ENCODE measurements around the gene GALNT12. TPM values are rescaled to one million over a fixed set of nuclear protein-coding genes. Genes with fewer than 3 reads are reported as not detected.

GALNT12 gene
- total RNA-seq, 1 experiment from 2014 or later: 14.8 TPM

DNA sequence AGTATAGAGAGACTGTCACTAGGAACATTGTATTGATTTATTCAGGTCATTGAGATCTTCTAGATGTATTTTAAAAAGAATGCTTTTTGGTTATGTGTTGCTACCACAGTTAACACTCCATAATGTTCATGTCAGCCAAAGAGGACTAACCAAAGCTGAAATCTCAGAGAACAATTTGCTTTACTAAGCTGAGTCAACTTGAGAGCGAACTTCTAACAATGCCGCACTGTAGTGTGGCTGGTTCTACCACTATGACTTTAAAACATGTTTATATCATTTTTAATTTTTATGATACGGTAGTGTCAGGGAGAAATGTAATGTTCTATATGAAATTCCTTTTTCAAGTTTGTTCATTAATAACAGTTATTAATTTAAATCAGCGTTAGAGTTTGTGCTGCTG, 42.1 kb downstream of the GALNT12 start:
- ATAC-seq: no peak
- no peaks in the 10 kb centered on the region for H3K27me3 ChIP-seq (ENCODE audit: low read length)

DNA sequence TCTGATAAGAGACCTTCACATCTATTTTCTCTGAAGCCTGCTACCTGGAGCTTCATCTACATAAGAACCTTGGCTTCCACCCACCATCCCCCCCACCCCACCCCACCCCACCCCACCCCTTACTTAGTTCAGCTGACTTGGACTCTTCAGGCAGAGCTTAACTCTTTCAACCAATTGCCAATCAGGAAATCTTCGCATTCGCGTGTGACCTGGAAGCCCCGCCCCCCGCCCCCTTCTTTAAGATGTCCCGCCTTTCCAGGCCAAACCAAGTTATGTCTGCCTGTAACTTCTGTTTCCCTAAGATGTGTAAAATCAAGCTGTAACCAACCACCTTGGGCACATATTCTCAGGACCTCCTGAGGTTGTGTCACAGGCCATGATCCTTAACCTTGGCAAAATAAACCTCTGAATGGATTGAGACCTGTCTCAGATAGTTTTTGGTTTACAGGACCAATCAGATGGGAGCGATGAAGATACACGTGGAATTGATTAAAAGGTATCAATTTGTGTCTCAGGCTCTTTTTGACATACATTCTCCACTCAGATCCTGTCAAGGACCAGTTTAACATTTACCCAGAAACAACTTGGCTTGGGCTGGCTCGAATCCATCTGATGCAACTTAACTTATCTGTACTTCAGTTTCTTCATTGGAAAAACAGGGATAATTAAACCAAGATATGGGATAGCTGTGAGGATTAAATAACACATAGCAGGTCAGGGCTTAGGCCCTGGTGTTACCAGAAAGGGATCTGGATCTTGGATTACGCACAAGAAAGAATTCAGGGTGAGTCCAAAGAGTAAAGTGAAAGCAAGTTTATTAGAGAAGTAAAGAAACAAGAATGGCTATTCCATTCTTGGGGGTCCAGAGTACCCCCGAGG, 43.6 kb downstream of the GALNT12 start:
- CTCF ChIA-PET: no interaction called here
- H3K9me2 ChIP-seq (replicated peaks; ENCODE audit: low read length): no peaks in the 10 kb centered on the region
- POLR2A ChIA-PET (ENCODE audit: unreplicated experiment): no interaction called here
- TF ChIP-seq EZH2phosphoT487 (IDR thresholded peaks at IDR 0.05; ENCODE audit: borderline replicate concordance, low read length) (no peak), EZH2 (IDR thresholded peaks at IDR 0.05; ENCODE audit: low read length, unreplicated experiment) (no peak)
- TF ChIP-seq, protein P1, sequence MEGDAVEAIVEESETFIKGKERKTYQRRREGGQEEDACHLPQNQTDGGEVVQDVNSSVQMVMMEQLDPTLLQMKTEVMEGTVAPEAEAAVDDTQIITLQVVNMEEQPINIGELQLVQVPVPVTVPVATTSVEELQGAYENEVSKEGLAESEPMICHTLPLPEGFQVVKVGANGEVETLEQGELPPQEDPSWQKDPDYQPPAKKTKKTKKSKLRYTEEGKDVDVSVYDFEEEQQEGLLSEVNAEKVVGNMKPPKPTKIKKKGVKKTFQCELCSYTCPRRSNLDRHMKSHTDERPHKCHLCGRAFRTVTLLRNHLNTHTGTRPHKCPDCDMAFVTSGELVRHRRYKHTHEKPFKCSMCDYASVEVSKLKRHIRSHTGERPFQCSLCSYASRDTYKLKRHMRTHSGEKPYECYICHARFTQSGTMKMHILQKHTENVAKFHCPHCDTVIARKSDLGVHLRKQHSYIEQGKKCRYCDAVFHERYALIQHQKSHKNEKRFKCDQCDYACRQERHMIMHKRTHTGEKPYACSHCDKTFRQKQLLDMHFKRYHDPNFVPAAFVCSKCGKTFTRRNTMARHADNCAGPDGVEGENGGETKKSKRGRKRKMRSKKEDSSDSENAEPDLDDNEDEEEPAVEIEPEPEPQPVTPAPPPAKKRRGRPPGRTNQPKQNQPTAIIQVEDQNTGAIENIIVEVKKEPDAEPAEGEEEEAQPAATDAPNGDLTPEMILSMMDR (conservative IDR thresholded peaks at IDR 0.05; ENCODE audit: low read depth, low read length): no peak
- no peaks in the 10 kb centered on the region for H3K36me3 ChIP-seq (ENCODE audit: low read depth, low read length)
- no peaks in the 10 kb centered on the region for H3K27me3 ChIP-seq (ENCODE audit: low read length)
- H3K27ac ChIP-seq (ENCODE audit: low read length): peak overlapping the region; percentile 65
- H3K4me3 ChIP-seq (ENCODE audit: low read length): no peak overlapping the region
- ATAC-seq: no peak
- no peaks in the 10 kb centered on the region for H3K9me3 ChIP-seq (ENCODE audit: low read length)
- no peak for DNase-seq
- no peak overlapping the region for H2AFZ ChIP-seq (ENCODE audit: low read length)
- peaks cover 26% of the 10 kb centered on the region for H3K4me1 ChIP-seq (ENCODE audit: insufficient read depth, low read length)
- no peaks in the 10 kb centered on the region for H3K79me2 ChIP-seq (ENCODE audit: low read length)
- H3K9ac ChIP-seq (ENCODE audit: low read length): peak overlapping the region; percentile 10; the same call in 1 of the 2 replicates
- intact Hi-C loops (cut with micrococcal nuclease): no loop called here
- no peaks in the 10 kb centered on the region for H3F3A ChIP-seq (ENCODE audit: low read length, unreplicated experiment)
- BruUV-seq (replicated peaks): no TSS peak
- no peaks in the 10 kb centered on the region for H4K20me1 ChIP-seq (ENCODE audit: low read length)
- H3K4me2 ChIP-seq (ENCODE audit: low read length): no peak overlapping the region

More for the DNA sequence above, 42.1 kb downstream of the GALNT12 start:
- peaks cover 26% of the 10 kb centered on the region for H3K4me1 ChIP-seq (ENCODE audit: insufficient read depth, low read length)
- H2AFZ ChIP-seq (ENCODE audit: low read length): no peak overlapping the region
- H3K9me3 ChIP-seq (ENCODE audit: low read length): no peaks in the 10 kb centered on the region
- CTCF ChIA-PET: interaction anchor here (1.6 kb wide), 1 partner anchor 126 kb away, joined by 3 read pairs; no protein-coding TSS in a partner anchor
- H3K9ac ChIP-seq (ENCODE audit: low read length): no peak overlapping the region
- H3K27ac ChIP-seq (ENCODE audit: low read length): no peak overlapping the region
- POLR2A ChIA-PET (ENCODE audit: unreplicated experiment): no interaction called here
- H3K4me2 ChIP-seq (ENCODE audit: low read length): no peak overlapping the region
- no peaks in the 10 kb centered on the region for H3K79me2 ChIP-seq (ENCODE audit: low read length)
- H4K20me1 ChIP-seq (ENCODE audit: low read length): no peaks in the 10 kb centered on the region
- H3F3A ChIP-seq (ENCODE audit: low read length, unreplicated experiment): no peaks in the 10 kb centered on the region
- no peaks in the 10 kb centered on the region for H3K36me3 ChIP-seq (ENCODE audit: low read depth, low read length)
- H3K4me3 ChIP-seq (ENCODE audit: low read length): no peak overlapping the region
- no peak for DNase-seq
- intact Hi-C loops (cut with micrococcal nuclease): no loop called here
- BruUV-seq (replicated peaks): no TSS peak
- no peaks in the 10 kb centered on the region for H3K9me2 ChIP-seq (replicated peaks; ENCODE audit: low read length)
- TF ChIP-seq, protein P1 (conservative IDR thresholded peaks at IDR 0.05; ENCODE audit: low read depth, low read length): no peak
- no peak for TF ChIP-seq EZH2phosphoT487 (IDR thresholded peaks at IDR 0.05; ENCODE audit: borderline replicate concordance, low read length)
- no peak for TF ChIP-seq EZH2 (IDR thresholded peaks at IDR 0.05; ENCODE audit: low read length, unreplicated experiment)
